GM18868 (cell line): ENCODE data around the gene CABLES1.
"Not testable (repeated sequence)": the region's sequence is repeated elsewhere in the genome, so short reads cannot be mapped to it uniquely, and the experiment has no call there.

Source experiments
- ATAC-seq: cut with Tn5 transposase; IDR thresholded peaks from one replicate; pipeline ENCODE4 v1.9.1; 2021; ENCODE audit warnings: mild to moderate bottlenecking, moderate library complexity; ENCODE audit not compliant: unreplicated experiment

CABLES1 gene

DNA sequence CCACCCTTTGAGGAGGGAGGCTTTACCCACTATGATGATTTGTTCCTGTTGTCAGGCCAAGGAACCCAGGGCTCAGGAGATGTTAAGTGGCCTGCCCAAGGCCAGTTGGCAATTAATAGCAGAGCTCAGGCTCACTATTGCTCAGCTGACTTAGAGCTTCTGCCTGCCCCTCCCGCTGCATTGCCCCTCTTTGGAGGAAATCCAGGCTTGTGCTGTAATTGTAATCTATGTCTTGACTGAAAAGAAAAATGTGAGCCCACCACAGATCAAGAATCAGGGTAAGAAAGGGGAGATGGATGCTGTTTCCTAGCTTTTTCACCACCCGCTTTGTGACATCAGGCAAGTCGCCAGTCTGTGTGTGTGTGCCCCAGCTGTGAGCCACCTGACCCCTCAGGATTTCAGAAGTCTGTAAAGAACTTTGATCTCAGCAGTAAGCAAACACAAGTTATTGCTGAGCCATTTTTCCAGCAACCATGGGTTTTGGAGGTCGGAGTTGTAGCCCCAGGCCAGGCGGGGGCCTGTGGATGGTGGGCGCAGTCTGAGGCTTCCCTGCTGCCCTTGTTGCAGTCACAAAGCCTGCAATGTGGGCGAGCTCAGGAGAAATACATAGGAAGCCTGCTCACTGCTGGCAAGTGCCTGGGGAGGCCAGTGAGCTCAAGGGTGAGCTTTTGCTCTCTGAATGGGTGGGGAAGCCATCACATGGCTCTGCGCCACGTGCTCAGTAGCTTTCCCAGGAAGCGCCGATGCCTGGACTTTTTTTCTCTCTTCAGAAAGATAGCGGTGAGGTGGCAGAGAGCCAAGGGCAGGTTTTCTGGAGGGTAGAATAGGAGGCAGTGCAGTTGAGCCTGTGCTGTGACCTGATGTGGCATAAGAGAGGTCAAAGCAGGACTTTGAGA, 6.1 kb downstream of the CABLES1 start:
- no peak for ATAC-seq

DNA sequence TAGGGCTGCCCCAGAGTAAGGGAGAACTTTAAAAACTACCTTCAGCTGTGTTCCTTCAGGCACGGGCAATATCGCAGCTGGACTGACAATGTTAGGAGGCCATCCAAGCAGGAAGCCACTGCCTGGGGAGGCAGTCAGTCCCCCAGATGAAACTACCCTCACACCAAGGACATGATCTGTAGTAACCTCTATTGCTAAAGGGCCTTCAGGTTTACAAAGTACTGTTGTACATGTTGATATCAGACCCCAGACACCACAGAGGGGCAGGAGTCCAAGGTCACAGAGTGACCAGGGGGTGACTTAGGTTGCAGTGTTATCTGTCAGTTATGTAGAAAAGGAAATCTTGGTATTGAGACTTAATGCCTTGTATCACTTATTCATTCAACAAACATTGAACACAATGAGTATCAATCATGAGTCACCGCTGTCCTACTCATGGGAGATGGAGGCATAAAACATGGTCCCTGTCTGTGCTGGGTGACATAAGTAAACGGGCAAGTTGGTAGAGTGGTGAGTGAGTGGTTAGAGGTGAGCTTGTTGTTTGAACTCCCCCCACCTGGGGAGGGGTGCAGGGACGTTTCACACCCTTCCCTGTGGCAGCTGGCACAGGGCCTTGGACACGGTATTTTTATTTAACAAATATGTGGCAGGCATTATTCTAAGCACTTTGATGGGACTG, 7.1 kb downstream of the CABLES1 start:
- no peak for ATAC-seq

DNA sequence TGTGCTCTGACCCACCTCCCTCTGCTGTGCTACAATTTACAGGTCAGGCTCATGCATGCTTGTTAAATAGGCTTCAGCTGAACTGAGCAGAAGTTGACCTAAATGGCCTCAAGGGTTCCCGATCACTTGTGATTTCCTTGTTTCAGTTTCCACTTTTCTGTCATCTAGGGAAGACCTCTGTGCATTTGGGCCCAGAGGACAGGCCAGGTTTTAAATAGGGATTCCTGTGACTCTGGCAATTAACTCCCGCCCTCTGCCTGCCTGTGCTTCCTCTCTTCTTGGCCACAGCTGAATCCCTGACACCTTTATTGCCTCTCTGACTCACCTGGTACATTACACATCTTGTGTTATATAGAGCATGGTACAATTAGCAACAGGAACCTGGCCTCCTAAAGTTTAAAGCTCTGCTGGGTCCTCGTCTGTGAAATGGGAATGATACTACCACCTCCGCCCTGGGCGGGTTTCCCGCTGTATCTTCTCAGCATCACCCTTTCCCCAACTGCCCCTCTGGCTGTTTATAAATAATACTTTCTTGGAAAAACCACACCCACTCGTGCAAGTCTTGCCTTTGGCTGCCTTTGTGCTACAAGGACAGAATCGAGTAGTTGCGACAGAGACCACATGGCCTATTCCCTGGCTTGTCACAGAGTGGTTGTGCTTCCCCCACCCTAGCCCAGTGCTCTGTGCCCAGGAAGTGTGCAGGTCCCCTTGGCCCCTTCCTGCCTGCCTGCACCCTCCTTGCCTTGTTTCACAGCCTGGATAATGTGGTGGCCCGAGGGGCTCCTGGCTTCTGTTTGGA, 7.9 kb downstream of the CABLES1 start:
- ATAC-seq, result no peak

DNA sequence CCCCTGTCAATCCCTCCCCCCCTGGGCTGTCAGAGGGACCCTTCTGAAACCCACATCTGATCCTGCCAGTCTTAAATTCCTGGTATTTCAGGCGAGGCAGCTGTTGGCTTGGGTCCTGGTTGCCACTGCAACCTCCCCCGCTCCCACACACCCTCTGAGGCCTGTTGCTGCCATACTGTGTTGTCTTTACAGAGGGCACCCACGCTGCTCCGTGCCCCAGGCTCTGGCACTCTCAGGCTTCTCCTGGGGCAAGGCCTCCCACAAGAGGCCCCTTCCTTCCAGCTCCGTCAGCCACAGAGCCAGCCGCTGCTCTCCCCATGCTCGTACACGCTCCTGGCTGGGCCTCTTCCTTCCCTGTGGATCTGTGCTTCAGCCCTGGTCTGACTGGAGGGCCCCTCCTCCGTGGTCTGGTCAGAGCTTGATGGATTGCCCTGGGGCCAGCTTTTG, 8.6 kb downstream of the CABLES1 start:
- no peak for ATAC-seq

DNA sequence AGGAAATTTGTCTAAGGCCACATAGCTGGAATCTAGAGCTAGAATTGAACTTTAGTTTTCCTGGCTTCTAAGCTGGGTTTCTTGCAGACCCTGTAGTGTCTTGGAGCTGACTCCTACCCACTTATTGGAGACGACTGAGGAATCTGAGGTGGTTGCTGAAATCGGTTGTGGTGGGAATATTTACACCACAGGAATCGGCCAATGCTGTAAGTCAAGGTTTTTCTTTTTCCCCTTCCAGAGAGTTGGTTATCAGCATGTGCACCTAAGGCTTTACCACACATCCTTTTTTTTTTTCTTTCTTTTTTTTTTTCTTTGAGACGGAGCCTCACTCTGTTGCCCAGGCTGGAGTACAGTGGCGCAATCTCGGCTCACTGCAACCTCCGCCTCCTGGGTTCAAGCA, 9.4 kb downstream of the CABLES1 start:
- no peak for ATAC-seq

DNA sequence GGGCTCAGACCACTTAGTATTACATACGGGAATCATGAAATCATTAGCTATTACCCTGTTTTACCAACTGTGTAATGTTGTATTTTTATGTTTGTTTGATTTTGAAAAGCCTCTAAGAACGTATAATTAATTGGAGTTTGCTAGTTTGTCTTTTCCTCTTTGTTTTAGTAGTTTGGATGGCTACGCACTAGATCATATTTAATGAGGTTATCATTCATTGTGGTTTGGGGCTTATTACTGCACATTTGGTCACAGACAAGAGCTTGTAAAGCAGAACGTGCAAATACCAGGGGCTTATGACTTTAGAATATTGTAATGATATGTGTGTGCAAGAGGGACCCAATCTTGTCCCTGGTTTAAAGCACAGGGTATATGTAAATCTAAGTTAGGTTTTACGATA, 10.3 kb downstream of the CABLES1 start:
- ATAC-seq, result no peak

DNA sequence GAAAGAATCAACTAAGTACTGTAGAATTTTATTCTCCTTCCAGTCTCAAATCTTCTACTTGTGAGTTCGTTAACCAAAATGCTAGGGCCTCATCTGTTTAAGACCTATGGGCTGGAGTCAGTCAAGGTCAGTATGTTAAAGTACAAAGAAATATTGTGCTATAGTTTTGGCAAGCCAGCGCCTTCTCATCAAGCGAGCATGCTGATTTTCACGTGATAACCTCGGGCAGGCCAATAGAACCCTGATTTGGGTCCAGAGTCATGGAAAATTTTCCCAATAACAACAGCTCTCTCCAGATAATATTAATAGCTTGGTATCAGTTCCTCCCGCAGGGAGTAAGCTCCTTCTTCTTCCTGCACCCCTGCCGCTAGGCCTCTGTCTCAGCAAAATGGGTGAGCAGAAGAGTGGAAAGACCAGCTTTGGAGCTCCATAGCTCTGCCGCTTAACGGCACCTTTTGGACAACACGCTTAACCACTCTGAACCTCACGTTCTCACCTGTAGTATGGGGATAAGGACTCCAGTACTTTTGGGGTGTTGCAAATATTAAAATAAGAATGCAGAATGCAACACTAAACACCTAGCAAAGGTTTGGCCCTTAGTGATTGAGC, 11.7 kb downstream of the CABLES1 start:
- ATAC-seq, result no peak

DNA sequence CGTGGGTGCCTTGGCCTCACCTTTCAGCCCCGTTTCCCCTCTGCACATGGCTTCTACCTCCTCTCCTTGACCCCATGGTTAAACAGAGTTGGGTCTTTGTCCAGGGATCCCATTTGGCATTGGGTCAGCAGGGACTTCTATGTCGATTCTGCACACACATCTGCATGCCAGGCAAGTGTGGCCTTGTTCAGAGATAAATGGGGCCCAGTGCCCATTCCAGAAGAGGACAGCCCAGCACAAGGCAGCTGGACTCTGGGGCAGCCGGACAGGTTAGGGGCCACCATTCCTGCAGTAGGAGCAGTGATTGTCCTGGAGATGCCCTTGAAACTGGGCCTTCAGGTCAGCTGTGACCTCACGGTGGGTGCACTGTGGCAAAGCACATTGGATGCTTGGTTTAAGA, 13.1 kb downstream of the CABLES1 start:
- ATAC-seq, result no peak

DNA sequence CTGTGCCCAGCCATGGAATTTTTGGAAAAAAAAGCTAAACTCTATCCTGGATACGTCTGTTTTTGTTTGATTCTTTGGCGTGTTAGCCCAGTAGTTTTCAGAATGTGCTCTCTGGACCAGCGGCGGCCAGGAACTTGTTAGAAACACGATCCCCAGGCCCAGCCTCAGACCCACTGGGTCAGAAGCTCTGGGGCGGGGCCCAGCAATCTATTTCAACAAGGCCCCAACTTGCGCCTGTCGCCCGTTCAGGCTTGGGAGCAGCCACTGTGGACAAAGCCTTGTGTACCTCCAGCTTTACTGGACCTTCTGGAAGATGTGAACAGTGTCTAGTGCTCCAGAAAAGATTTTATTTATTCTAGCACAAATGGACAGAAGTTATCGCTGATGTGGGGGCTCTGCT, 14.3 kb downstream of the CABLES1 start:
- no peak for ATAC-seq

DNA sequence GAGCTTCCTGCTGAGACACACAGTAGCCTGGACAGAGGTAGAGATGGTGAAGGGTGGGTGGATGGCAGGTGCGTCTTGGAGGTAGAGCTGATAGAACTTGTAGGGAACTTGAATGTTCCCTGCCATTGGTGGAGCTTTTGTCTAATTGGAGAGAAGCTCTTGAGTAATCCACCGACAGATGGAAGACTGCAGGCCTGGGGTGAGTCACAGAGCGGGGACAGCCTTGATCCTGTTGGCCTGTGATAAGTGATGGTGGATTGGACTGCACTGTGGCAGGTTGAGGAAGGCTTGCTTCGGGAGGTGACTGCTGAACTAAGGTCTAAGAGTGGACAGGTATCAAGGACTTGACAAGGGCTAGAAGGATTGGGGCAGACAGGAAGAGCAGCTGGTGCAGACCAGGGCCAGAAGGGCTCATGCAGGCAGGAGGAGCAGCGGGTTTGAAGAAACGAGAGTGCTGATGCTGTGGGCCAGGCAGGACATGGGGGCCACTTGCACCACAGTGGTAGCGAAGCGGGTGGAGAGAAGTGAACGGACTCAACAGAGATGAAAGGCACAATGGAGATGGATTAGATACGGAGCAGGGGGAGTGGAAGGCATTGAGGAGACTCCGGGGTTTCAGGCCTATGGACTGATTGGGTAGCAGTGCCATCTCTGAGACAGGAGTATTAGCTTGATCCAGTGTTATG, 16.3 kb downstream of the CABLES1 start:
- ATAC-seq, result no peak

DNA sequence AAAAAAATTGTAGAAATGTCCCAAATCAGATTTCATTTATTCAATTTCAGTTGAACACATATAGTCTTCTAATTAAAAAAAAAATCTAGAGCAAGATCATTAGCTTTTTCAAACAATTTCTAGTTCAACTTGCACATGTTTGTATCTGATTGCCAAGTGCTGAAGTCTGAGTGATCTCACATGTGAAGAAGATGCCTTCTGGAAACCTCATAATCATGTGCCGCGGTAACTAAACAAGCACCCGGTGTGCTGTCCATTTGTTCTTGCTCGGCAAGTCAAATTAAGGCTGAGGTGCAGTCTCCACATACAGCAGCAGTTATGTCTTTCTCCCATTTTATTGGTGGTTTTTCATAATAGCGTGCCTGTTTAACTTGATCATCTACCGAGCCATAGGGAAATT, 18.7 kb downstream of the CABLES1 start:
- no peak for ATAC-seq

DNA sequence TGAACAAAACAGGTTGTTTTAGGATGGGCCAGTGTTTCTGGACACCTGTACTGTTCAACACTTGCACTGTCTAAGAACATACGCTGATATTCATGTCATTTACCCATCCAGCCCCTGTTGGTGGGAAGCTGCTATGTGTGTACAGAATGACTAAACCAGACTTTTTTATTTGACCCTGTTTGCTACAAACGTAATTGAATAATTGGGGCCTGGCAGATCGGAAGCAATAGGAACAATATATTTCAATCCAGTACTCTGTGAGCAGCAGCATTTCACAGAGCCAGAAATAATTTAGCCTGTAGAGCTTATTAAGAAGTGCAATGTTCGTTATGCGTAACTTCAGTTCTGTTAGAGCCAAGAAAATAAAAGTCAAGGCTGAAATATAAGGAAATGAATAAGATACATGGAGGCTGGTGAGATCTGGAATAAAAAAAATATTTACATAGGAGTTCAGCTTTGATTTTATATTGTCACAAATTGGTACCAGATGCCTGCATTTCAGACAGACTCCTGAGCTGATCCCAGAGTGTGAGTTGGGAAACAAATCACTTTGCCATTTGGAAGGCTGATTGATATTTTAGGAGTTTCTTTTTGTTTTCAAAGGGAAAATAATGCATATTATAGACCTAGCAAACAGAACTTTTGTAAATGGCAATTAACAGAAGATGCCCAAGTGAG, 19.7 kb downstream of the CABLES1 start:
- no peak for ATAC-seq

DNA sequence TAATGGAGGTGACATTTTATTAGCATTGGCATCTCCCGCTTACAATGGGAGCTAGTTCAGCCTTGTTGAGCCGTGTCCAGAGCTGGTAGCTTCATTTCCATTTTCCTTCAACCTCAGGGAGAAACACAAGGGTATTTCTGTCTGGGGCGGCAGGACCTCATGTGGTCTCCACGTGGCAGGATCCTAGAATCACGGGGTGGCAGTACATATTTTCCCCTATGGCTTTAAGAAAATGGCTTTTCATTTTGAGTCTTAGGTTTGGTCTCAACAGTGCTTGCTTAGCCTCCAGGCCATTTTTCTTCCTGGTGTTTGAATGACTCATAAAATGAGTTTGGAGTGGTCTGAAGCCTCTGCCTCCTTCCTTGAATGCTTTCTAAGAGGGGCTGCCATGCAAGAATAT, 20.3 kb downstream of the CABLES1 start:
- no peak for ATAC-seq

DNA sequence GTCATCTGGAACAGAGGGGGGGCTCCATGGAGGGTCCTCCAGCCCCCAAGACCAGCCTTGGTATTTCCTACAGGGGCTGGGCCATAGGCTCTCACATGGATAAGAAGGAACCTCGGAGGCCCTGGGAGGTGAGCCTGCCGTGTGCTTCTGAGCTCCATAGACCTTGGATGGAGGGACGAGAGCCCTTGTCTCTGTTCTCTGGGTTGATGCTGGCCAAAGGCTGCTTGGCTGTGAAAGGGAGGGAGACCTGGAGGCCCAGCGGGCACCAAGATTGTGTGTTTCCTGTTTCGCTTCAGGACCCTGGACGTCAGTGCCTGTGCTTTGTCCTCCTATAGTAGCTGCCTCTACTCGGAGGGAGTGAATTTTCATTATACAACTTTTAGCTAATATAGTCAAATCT, 20.8 kb downstream of the CABLES1 start:
- ATAC-seq, result no peak

DNA sequence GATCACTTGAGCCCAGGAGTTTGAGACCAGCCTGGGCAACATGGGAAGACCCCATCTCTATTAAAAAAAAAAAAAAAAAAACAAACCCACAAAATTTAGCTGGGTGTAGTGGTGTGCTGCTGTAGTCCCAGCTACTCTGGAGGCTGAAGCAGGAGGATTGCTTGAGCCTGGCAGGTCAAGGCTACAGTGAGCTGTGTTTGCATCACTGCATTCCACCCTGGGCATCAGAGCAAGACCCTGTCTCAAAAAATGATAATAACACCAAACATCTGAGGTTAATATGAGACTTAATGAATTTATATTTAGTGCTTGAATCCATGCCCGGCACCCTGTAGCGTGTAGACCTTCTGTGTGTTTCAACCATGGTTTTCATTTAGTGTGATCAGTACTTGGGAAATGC, 22.8 kb downstream of the CABLES1 start:
- ATAC-seq, result no peak

DNA sequence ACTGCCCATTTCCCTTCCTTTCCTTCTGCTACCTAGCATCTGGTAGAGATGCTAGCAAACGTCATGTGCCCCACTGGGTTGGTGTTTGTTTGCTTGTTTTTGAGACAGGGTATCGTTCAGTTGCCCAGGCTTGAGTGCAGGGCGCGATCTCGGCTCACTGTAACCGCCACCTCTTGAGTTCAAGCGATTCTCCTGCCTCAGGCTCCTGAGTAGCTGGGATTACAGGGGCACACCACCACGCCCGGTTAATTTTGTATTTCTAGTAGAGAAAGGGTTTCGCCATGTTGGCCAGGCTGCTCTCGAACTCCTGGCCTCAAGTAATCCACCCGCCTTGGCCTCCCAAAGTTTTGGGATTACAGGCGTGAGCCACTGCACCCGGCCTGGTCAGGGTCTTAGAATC, 23.6 kb downstream of the CABLES1 start:
- ATAC-seq, result not testable (repeated sequence)

DNA sequence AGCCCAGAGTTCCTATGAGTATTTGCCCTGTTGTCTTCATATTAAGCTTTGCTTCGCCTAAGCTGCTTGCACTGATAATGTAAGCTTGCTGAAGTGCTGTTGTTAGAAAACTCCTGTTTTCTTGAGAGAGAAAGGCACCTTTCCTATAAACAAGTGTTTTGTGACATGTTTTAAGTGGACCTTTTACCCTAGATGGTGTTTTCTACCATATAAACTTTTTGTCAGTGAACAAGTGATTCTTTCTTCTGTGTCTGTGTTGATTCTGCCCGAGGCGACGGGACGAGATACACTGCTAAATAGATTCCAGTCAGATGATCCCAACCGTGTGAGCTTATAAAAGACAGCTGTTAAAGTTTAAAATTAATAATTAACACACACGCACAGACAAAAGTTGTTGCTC, 24.1 kb downstream of the CABLES1 start:
- ATAC-seq, result no peak

DNA sequence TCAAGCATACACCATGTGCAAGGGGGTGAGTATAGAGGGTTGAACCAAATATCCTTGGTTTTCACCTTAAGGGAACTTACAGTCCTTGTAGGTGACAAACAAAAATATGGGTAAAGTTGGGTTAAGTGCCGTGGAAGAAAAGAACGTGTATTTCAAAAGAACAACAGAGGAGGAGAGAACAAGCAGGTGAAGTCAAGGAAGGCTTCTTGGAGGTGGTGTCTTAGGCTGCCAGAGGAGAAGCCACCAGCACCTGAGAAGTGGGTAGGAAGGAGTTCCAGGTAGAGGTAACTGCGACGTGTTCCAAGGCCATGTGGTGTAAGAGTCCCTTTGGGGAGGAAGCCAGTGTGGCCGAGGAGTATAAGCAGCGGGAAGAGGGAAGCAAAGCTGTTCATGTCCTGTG, 27.2 kb downstream of the CABLES1 start:
- no peak for ATAC-seq

DNA sequence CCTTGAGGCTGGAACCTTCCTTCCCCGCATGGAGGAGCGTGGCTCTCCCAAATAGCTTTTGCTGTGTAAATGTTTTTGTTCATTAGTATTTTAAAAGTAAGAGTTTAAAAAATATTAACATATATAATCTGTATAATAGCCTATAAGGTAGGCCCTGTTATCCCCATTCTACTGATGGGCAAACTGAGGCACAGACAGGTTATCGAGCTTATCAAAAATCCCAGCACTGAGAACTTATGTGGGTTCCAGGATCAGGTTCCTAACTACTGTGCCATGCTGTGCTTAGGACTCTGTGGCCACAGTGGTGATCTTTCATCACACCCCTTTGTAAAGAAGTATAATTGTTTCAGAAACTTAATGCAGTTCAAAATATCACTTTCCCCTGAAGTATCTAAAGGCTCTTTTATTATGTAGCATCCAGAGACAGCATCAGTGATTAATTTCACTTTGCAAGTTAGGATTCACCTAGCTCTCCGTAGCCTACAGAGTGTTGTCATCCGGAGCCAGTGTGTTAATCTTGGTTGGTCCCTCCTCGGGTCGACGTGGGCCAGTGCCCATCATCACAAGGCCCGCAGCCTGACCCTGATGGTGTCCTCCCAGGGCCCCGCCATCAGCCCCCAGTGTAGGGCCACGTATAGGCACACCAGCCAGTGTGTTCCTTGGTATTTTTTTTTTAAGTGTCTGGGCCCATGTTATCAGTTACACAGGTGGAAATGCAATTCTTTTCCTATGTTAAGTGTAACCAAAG, 28.7 kb downstream of the CABLES1 start:
- ATAC-seq, result no peak
